GM20000 (cell line): Measurements from ENCODE around the gene KLHL6.

Source experiments
- DNase-seq: peaks from one replicate; pipeline ENCODE4 v3.0.0; 2012; ENCODE audit warnings: low spot score
- CTCF ChIP-seq: IDR thresholded peaks from 2 replicates; pipeline ENCODE4 v1.5.1; 2012; ENCODE audit warnings: mild to moderate bottlenecking, control low read depth; ENCODE audit errors: extremely low read depth, missing control alignments

Gene KLHL6

GRCh38 chr3:183508821-183509220 lies 46.7 kb downstream of the KLHL6 start:
- no peak for TF ChIP-seq CTCF
- no peak for DNase-seq

GRCh38 chr3:183507551-183507950 lies 48.0 kb downstream of the KLHL6 start:
- no peak for DNase-seq
- no peak for TF ChIP-seq CTCF

GRCh38 chr3:183506674-183507320 lies 48.7 kb downstream of the KLHL6 start:
- no peak for DNase-seq
- TF ChIP-seq CTCF, result no peak

- DNase-seq, result no peak
- no peak for TF ChIP-seq CTCF
Observed at GRCh38 chr3:183504597-183504996, 50.9 kb downstream of the KLHL6 start.

- no peak for DNase-seq
- no peak for TF ChIP-seq CTCF
Observed at GRCh38 chr3:183503746-183504145, 51.8 kb downstream of the KLHL6 start.

DNA sequence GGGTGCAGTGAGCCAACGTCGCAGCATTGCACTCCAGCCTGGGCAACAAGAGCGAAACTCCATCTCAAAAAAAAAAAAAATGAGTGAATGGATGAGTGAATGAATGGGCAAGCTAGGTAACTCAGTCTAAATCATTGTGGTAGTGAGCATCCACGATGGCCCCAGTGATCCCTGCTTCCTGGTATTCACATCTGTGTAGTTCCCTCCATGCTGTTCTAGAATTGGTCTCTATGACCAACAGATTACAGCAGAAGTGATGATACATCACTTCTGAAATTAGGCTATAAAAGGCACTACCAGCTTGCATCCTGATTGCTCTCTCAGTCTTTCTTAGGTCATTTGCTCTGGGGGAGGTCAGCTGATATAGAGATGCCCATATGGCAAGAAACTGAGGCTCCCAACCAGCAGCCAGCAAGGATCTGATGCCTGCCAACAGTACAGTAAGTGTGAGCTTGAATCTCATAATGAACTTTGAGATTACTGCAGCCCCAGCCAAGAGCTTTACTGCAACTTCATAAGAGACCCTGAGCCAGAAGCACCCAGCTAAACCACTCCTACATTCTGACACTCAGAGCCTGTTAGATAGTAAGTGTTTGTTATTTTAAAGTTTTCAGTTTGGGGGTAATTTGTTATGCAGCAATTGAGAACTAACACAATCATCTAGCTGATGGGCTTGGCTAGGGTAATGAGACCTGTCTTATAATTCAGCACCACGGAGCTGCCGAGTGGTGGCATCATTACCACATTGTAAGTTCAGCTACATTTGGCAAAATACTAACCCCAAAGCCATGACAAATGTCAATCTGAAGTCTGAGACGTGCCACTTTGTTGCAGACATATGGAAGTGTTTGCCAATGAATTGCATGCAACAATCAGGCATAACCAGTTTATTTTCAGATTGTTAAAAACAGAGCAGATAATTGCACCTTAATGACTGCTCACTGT lies 53.0 kb downstream of the KLHL6 start:
- no peak for TF ChIP-seq CTCF
- DNase-seq, result no peak
